ENCODE measurements around the gene NSG2.

The NSG2 gene

DNA sequence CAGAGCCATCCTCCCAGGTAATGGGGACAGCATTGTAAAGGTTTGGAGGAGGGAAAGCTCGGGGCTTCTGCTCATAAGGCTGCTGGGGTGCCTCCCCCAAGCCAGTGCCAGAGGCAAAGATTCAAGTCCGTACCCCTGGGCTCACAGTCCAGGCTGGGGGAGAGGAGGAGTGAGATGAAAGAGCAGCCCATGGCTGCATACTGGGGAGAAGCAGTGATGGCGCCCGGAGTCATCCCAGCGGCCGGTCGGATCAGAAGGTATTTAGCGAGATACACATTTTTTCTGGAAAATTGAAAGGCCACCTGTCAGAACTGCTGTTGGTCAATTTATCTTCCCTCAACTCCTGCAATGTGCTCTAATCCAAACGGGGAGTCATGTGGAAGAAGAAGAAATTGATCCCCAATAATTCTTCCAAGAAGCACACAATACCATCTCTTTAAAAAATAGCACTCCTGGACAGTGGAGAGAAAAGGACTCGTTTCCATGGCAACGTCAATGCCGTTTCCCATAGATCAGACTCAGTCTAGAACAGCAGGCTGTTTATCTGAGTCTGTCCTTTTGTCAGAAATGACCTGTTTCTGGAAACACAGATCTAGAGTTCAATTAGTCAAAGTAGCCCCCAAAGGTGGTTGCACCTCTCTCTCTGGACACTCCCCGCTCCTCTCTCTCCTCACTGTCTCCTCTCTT is 65.9 kb downstream of the NSG2 start:
- no peaks in the 10 kb centered on the region for H3K4me1 ChIP-seq
- H3K4me2 ChIP-seq (ENCODE audit: low read length) = no peak overlapping the region
- no peaks in the 10 kb centered on the region for H3K27me3 ChIP-seq (ENCODE audit: control insufficient read depth, insufficient read depth, low read length)
- no peak overlapping the region for H3K27ac ChIP-seq
- H3K4me3 ChIP-seq (ENCODE audit: low read depth, low read length) = no peak overlapping the region
- no peak overlapping the region for H2AFZ ChIP-seq
- TF ChIP-seq, protein P1, sequence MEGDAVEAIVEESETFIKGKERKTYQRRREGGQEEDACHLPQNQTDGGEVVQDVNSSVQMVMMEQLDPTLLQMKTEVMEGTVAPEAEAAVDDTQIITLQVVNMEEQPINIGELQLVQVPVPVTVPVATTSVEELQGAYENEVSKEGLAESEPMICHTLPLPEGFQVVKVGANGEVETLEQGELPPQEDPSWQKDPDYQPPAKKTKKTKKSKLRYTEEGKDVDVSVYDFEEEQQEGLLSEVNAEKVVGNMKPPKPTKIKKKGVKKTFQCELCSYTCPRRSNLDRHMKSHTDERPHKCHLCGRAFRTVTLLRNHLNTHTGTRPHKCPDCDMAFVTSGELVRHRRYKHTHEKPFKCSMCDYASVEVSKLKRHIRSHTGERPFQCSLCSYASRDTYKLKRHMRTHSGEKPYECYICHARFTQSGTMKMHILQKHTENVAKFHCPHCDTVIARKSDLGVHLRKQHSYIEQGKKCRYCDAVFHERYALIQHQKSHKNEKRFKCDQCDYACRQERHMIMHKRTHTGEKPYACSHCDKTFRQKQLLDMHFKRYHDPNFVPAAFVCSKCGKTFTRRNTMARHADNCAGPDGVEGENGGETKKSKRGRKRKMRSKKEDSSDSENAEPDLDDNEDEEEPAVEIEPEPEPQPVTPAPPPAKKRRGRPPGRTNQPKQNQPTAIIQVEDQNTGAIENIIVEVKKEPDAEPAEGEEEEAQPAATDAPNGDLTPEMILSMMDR (IDR thresholded peaks at IDR 0.05) = no peak
- no peaks in the 10 kb centered on the region for H3K79me2 ChIP-seq
- no peaks in the 10 kb centered on the region for H3K36me3 ChIP-seq (ENCODE audit: control insufficient read depth, insufficient read depth, low read length)
- no peak overlapping the region for H3K9ac ChIP-seq
- H3K9me3 ChIP-seq (ENCODE audit: control insufficient read depth, low read length) = no peaks in the 10 kb centered on the region

DNA sequence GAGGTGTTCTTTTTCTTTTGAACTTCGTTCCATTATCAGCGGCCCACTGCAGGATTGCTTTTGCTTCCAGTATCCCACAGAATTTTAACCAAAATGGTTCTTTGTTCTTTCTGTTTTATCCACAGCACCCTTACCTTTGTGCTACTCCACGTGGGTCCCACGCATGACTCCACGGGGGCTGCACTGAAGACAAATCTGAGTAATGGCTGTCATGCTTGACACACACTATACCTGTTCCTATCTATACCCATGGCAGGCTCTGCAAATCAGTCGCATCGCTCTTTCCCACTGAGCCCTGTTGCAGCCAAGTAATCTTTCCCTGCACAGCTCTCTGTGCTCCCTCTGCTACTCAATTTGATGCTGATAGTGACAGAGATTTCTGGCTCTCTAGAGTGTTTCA is 69.7 kb downstream of the NSG2 start:
- TF ChIP-seq, protein P1 (IDR thresholded peaks at IDR 0.05) = no peak
- Histone ChIP-seq H3K9ac (no peak overlapping the region), H3K4me3 (ENCODE audit: low read depth, low read length) (no peak overlapping the region), H3K4me1 (no peaks in the 10 kb centered on the region), H2AFZ (no peak overlapping the region), H3K4me2 (ENCODE audit: low read length) (no peak overlapping the region), H3K9me3 (ENCODE audit: control insufficient read depth, low read length) (no peaks in the 10 kb centered on the region), H3K27ac (no peak overlapping the region), H3K79me2 (no peaks in the 10 kb centered on the region), H3K36me3 (ENCODE audit: control insufficient read depth, insufficient read depth, low read length) (no peaks in the 10 kb centered on the region), H3K27me3 (ENCODE audit: control insufficient read depth, insufficient read depth, low read length) (no peaks in the 10 kb centered on the region)

DNA sequence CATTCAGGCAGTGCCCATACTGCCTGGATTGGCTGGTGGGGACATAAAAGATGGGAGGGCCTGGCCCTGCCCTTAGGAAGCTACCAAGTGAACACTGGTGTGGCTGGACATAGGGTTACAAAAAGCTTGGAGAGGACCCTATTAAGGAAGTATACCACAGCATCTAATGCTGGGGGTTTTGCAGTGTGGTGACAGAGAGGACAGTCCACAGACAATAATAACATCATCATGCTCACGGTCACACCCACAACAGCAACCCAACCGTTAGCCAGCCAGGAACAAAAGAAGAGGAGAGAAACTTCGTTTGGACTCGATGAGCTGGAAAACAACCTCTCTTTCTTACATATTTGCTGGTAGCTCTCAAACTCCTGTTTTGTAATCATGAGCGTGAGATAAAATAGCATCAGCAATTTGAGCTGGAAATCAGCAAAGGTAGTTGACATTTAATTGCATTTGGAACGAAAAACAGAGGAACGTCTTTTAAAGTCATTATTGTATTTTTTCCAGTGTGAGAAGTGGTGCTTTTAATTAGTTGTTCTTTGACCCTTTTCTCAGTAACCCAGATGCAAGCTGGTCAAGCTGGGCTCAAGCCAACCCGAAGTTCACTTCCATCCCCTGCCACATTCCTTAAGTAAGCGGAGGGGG is 73.4 kb downstream of the NSG2 start:
- Histone ChIP-seq H3K79me2 (no peaks in the 10 kb centered on the region), H3K9me3 (ENCODE audit: control insufficient read depth, low read length) (no peaks in the 10 kb centered on the region), H2AFZ (no peak overlapping the region), H3K4me3 (ENCODE audit: low read depth, low read length) (no peak overlapping the region), H3K27me3 (ENCODE audit: control insufficient read depth, insufficient read depth, low read length) (no peaks in the 10 kb centered on the region), H3K4me1 (no peaks in the 10 kb centered on the region), H3K27ac (no peak overlapping the region), H3K36me3 (ENCODE audit: control insufficient read depth, insufficient read depth, low read length) (no peaks in the 10 kb centered on the region), H3K4me2 (ENCODE audit: low read length) (no peak overlapping the region), H3K9ac (no peak overlapping the region)
- TF ChIP-seq, protein P1 (IDR thresholded peaks at IDR 0.05) = no peak

DNA sequence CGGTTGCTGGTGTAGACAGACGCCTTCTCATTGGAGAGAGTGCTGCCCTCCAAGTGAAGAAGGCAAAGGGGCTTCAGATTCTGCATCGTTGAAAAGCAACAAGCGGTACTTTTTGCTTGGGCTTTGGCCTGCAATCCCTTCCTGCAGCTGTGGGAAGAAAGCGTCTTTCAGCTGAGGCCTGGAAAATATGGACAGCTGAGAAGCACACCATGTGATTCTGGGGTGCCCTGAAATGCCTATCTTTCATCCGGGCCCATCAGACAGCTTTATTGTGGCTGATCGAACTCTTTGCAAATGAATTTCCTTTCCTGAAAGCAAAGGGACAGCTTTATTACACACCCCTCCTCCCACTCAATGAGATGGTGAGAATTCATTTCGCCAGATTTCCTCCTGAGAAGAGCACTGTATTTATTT is 74.0 kb downstream of the NSG2 start:
- Histone ChIP-seq H3K36me3 (ENCODE audit: control insufficient read depth, insufficient read depth, low read length) (no peaks in the 10 kb centered on the region), H3K4me2 (ENCODE audit: low read length) (no peak overlapping the region), H3K4me3 (ENCODE audit: low read depth, low read length) (no peak overlapping the region), H3K79me2 (no peaks in the 10 kb centered on the region), H3K27ac (no peak overlapping the region), H3K9me3 (ENCODE audit: control insufficient read depth, low read length) (no peaks in the 10 kb centered on the region), H3K27me3 (ENCODE audit: control insufficient read depth, insufficient read depth, low read length) (no peaks in the 10 kb centered on the region), H3K4me1 (no peaks in the 10 kb centered on the region), H2AFZ (no peak overlapping the region), H3K9ac (no peak overlapping the region)
- TF ChIP-seq, protein P1 (IDR thresholded peaks at IDR 0.05) = no peak

Measured in parathyroid adenoma (tissue), 2 donors.